ENCODE data around the gene RNF222. TPM values are rescaled to one million over a fixed set of nuclear protein-coding genes. Genes with fewer than 3 reads are reported as not detected.

The RNF222 gene
- total and polyA plus RNA-seq, 2 of the 8 experiments (the other 6 are each of a cell fraction or from before 2014, with no cell fraction given): not detected

DNA sequence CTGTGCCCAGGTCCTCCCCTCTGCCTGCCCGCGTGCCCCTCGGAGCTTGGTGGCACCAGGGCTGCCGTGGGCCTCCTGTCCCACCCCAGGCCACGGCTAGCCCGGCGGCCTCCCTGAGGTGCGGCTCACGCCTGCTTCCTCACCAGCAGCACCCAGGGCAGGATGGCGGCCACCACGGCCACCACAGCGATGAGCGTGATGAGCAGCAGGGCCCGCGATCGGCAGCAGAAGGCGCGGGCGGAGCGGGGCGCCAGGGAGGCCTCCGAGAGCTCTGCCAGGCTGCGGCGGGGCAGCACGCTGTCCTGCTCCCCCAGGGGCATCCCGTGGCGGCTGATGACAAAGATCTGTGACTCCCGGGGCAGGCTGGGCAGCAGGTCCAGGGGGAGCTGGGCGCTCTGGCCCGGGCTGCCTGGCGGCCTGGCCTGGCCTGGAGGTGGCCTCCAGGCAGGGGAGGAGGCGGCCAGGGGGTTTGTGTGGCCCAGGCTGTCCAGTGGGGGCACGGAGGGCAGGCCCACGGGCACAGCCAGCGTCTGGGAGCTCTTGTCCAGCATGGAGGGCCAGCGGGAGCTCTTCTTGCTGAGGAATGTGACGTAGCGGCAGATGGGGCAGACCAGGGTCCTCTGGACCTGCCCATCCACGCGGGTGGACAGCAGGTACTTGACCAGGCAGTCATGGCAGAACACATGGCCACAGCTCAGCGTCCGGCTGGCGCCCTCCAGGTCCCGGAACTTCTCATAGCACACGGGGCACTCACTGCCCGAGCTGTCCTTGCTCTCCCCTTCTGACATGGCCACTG lies 4.8 kb downstream of the RNF222 start:
- Histone ChIP-seq H3K4me1 (replicated peaks in 1 of 4; ENCODE audit: control insufficient read depth in 3 of 4, insufficient read depth in 4 of 4, low read length in 3 of 4) (peaks cover 4 to 12% (median 4%) of the 10 kb centered on the region in 4 experiments; a peak in 6 of 7 replicates), H3K14ac (ENCODE audit: insufficient read length) (no peak overlapping the region), H3K4me2 (ENCODE audit: insufficient read depth in 1 of 2, low read depth in 2 of 2, low read length in 2 of 2) (no peak overlapping the region), H4K8ac (ENCODE audit: extremely low read depth, insufficient read depth, low read length) (peak overlapping the region; percentile 76; the same call in 1 of the 2 replicates), H2AFZ (ENCODE audit: low read length) (no peak overlapping the region), H2BK120ac (replicated peaks; ENCODE audit: low read depth, low read length) (no peak overlapping the region), H3K18ac (ENCODE audit: extremely low read depth, low read length) (peak overlapping the region; percentile 32; the same call in 1 of the 2 replicates), H3K27ac (ENCODE audit: low read depth, low read length) (no peak overlapping the region), H3K9ac (replicated peaks in 1 of 4; ENCODE audit: extremely low read depth in 1 of 4, low read depth in 3 of 4, low read length in 3 of 4) (no peak overlapping the region), H2BK15ac (ENCODE audit: low read length) (no peak overlapping the region), H3K56ac (replicated peaks; ENCODE audit: insufficient read length, low read depth, low read length) (no peak overlapping the region), H3K79me1 (ENCODE audit: low read depth, low read length) (no peaks in the 10 kb centered on the region; the same call in 1 of the 2 replicates), H3K9me3 (ENCODE audit: insufficient read depth in 2 of 2, low read depth in 1 of 2, low read length in 1 of 2) (no peaks in the 10 kb centered on the region), H4K20me1 (replicated peaks in 1 of 2; ENCODE audit: control insufficient read depth in 1 of 2, insufficient read depth in 2 of 2, low read length in 2 of 2) (no peaks in the 10 kb centered on the region), H3K23me2 (ENCODE audit: low read depth, low read length) (peaks cover under 1% of the 10 kb centered on the region; the same call in 1 of the 2 replicates), H3K36me3 (ENCODE audit: control insufficient read depth in 2 of 4, insufficient read depth in 4 of 4, low read length in 3 of 4) (no peaks in the 10 kb centered on the region), H4K5ac (ENCODE audit: insufficient read length, low read depth, low read length) (no peak overlapping the region), H2AK5ac (ENCODE audit: low read depth, low read length) (no peak overlapping the region), H4K91ac (replicated peaks; ENCODE audit: insufficient read length, low read length) (no peak overlapping the region), H2BK5ac (ENCODE audit: low read depth, low read length) (peak overlapping the region; percentile 6; the same call in 1 of the 2 replicates), H3K23ac (ENCODE audit: insufficient read length) (no peak overlapping the region), H2BK12ac (ENCODE audit: low read depth, low read length) (no peak overlapping the region; the same call in 1 of the 2 replicates), H3K4ac (replicated peaks; ENCODE audit: insufficient read length, low read depth, low read length) (no peak overlapping the region), H3K79me2 (ENCODE audit: control insufficient read depth in 1 of 2, insufficient read depth in 2 of 2, low read length in 2 of 2) (no peaks in the 10 kb centered on the region), H2BK20ac (ENCODE audit: low read length) (no peak overlapping the region), H3K27me3 (replicated peaks in 1 of 4; ENCODE audit: control insufficient read depth in 3 of 4, extremely low read depth in 1 of 4, insufficient read depth in 3 of 4, low read length in 3 of 4) (no peaks in the 10 kb centered on the region), H3K4me3 (ENCODE audit: extremely low read depth in 1 of 4, insufficient read depth in 2 of 4, low read depth in 3 of 4, low read length in 4 of 4) (no peak overlapping the region)
- ChIA-PET POLR2A (ENCODE audit: partially characterized antibody) (interaction anchor here (0.6 to 4.7 kb wide), 7 partner anchors 9 to 407 kb away, joined by 3 to 51 read pairs (median 3); partner anchors contain the start of genes AURKB, CTC1, MFSD6L and NDEL1), CTCF (ENCODE audit: partially characterized antibody) (interaction anchor here (0.5 to 2.5 kb wide), 3 partner anchors 9 to 146 kb away, joined by 3 to 16 read pairs (median 4); no protein-coding TSS in a partner anchor)
- DNase-seq (ENCODE audit: low read depth in 1 of 2, low spot score in 2 of 2) (no peak), FAIRE-seq (no peak)
- WGBS, 2 experiments (ENCODE audit: extremely low coverage in 1 of 2, insufficient coverage in 1 of 2, insufficient read length in 1 of 2, insufficient replicate concordance in 2 of 2, low coverage in 1 of 2, low lambda C conversion rate in 2 of 2, missing lambda C conversion rate in 1 of 2): 92% methylated on average over 37 of the region's 46 CpGs; no CpG with 5 or more reads in 1 of the 2 experiments
- no peak for TF ChIP-seq EGR1 (IDR thresholded peaks at IDR 0.05; ENCODE audit: borderline replicate concordance, low read depth, low read length)
- no peak for TF ChIP-seq TEAD4 (IDR thresholded peaks at IDR 0.05; ENCODE audit: low read depth, low read length)
- TF ChIP-seq CHD1 (IDR thresholded peaks at IDR 0.05; ENCODE audit: low read depth, low read length): no peak
- TF ChIP-seq, protein P1, sequence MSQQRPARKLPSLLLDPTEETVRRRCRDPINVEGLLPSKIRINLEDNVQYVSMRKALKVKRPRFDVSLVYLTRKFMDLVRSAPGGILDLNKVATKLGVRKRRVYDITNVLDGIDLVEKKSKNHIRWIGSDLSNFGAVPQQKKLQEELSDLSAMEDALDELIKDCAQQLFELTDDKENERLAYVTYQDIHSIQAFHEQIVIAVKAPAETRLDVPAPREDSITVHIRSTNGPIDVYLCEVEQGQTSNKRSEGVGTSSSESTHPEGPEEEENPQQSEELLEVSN (IDR thresholded peaks at IDR 0.05): no peak
- no peak for TF ChIP-seq SP2 (IDR thresholded peaks at IDR 0.05; ENCODE audit: low read length)
- TF ChIP-seq SP4 (IDR thresholded peaks at IDR 0.05; ENCODE audit: low read length): no peak
- no peak for TF ChIP-seq GABPA (IDR thresholded peaks at IDR 0.05; ENCODE audit: borderline replicate concordance, insufficient read depth, low read length)

Data from H1 (cell line).